Astrocyte of the hippocampus (primary cell): ENCODE measurements around the gene MOG.

ENCODE experiments used
- DNase-seq: peaks from one replicate; pipeline ENCODE4 v3.0.0; 2011; ENCODE audit warnings: low read depth, low spot score

Gene MOG

DNA sequence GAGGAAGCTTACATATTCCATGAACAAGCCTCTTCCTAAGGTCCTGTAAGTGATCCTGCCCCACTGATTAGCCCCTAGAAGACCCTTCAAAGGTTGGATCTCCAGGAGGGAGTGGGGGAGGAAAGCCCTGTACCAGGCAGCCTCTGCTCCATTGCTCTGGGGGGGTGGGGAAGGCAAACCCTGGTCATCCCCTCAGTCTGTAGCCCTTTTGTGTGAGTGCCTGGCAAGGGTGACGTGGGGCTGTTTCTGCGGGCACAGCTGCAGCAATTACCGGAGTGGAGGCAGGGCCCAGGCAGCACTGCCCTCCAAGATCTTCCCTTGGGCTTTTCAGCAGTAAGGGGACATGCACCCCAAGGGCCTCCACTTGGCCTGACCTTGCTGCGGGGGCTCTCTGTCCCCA, at the start of gene MOG:
MOG (plus strand) TSS at position 295 of the 400 bp plus-strand sequence. CDS start 118 bp downstream, outside the sequence.
- no peak for DNase-seq

DNA sequence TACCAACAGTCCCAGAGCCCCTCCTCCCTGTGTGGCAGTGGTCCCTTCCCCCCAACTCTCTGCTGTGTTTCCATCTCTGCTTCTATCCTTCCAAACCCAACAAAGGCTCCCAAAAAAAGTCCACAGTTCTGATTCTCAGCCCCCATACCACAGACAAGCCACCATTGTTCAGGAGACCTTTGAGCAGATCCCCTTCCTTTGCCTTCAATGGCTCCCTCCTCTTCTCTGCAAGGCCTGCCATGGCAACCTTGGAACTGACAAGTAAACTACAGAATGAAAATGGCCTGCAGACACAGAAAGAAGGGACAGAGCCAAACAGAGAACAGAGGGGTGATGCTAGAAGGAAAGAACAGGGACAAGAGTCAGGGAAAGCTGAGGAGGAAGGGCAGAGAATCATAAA, 48.8 kb upstream of the MOG start:
- no peak for DNase-seq

DNA sequence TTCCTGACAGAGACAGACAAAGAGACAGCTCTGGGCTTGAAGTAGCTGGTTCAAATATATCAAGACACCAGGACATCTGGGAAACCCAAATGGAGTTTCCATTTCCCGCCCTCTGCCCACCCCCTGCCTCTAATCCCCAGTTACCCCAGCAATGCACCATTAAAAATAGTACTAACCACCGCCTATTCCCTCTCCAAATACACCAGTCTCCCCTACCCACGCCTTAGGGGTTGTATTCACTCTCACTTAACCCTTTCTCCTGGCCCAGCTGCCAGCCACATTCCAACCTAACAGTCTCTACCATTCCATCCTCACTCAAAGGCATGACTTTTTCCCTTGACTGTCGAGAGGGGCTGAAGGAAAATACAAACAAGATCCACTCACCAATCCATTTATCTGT, 46.4 kb upstream of the MOG start:
- DNase-seq = no peak

DNA sequence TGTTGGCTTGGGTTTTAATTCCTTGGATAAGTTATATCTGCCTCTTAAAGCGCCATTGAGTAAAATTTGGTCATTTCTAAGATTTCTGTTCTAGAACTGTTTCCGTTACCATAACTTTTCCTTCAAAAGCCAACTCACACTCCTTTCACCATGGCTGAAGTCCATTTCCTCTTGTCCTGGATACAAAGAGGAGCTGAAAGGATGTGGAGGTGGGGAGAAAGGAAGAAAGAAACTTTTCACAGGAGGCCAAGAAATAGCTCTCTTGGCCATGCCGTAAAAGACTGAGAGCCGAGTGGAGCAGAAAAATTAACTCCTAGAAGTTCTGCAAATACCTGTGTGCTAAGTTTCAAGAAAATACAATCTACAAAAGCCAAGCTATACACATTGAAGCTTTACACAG, 45.5 kb upstream of the MOG start:
- no peak for DNase-seq

DNA sequence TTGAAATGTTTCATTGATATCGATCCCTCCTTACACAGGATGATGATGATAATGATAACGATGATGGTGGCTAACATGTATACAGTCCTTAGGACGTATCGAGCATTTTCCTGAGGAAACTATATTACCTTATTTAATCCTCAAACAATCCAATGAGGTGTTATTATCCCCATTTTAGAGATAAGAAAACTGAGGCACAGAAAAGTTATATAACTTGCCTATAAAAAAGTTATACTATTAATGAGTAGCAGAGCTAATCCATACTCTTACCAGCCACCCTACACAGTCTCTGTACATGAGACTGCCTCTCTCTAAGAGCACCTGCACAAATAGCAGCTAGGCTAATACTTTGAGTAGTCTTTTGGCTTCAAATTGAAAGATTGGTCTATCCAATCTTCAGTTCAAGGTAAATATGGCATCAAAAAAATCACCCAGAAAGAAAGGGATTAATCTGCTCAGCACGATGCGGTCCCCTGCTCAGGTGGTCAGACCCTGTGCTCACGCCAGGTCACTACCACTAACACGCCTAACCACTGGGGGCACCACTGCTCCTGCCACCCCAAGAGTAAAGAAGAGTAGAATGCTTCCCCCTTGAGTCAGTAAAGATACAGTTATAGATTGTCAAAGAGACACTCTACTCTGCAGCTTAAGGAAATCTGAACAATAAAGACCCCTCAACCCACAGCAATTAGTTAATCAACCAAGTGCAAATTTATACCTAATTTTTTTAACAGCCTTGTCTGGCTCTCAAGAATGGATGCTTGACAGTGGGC, 38.9 kb upstream of the MOG start:
- DNase-seq = no peak

DNA sequence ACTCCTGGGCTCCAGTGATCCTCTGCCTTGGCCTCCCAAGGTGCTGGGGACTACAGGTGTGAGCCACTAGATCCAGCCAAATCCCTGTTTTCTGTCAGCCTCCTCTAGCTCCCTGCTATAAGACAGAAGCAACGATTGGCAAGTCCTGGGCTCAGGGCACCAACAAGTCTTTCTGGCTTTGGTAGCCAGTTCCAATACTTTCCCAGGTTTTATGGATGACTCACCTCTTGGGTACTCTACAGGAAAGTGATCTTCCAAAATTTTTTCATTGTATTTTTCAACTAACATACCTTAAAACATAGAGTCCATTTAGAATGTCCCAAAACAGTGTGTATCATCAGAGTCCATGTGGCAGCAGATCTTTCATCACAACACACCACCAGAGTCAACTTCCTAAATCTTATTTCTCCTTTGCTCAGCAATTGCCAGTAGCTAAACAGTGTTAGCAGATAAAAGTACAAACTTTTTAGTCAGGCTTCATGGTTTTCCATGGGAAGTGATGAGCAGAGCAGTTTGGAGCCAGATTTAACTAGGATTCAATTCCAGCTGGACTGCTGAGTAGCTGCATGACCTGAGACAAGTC, 37.2 kb upstream of the MOG start:
- no peak for DNase-seq

DNA sequence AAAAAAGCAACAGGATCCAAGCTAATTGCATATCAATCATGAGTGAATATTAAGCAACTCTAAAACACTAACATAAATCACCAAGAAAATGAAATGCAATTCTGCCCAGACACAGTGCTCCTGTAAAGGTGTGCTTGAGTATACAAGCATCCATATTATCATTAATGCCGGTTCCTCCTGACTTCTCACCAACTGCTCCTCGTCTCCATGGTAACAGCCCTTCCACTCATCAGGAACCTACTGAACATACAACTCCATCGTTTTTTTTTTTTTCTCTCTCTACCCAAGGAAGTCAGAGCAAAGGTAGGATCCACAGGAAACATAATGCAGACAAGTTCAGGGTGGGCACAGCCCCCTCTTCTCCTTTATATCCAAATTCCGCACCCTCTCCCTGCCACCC, 36.3 kb upstream of the MOG start:
- no peak for DNase-seq

DNA sequence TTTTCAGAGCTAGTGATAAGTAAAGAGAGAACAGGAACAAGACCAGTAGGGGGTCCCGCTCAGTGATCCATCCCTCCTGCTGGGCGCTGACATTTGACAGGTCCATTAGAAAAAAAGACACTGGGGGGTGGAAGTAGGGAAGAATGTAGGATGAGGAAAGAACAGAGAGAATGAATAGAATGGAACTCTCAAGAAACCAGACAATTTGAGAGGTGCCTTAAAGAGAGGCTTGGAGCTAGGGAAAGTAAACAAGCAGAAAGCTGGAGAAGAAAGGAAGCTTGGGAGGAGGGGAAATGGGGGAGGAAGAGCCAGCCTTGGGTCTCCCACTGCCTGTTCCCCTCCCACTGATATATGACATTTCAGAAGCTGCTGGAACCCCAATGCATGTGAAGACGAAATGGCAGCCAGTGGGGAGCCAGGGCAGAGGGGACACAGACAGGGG, 32.4 kb upstream of the MOG start:
- no peak for DNase-seq

DNA sequence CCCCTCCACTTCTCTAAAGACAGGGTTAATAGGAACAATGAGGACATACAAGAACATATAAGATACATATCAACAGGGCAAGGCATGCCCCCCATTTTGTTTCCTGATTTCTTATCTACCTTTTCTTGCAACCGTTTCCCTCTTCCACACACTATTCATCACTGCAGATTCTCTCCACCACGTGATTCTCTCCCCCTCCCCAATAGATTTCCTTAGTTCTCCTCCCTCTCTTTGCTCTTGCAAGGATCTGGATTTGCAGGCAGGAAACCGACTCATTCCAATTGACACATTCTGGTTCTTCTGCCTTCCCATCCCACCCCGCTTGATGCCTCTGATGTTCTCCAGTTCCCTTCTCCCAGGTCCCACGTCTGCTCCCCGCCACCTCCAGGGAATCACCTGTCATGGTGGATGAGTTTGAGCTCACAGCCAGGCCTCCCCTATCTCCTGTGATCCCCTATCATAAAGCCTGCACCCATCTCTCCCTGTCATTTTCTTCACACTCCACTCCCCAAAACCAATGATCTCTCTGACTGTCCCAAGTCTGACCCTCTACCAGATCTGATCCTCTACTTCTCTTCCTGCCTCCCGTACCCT, 31.5 kb upstream of the MOG start:
- no peak for DNase-seq

DNA sequence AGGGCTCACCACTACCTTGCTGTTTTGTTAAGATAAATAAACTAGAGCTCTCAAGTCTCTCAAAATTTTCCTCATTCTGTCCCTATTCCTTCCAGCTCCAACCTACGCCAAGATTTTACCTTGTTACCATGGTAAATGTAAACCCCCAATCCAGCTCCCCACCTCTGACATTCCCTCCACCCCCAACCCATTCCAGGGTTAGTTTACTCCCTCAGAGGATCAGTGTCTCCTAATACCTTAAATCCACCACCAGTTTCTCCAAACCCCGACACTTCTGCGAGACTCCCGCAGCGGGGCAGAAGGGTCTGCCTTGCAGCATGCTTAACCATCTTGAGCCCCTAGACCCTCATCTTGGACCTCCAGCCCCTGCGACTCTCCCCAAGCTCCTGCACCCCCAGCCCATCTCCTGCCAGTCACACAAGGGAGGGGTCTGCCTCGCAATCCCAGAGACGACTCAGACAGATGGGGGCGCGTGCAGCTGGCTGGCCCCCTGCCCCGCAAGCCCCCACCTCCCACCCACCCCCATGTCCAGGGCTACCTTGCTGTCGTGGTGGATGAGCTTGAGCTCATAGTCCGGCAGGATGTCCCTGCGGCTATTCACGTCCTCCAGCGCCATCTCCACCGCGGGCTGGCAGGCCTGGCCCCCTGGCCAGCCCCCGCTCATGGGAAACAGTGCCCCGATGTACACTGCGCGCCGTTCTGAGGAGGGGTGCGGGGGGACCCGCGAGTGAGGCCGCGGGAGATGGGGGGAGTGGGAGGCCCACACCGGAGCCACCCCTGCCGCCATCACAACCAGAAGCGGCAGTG, 29.7 kb upstream of the MOG start:
- peak; percentile 38 for DNase-seq

DNA sequence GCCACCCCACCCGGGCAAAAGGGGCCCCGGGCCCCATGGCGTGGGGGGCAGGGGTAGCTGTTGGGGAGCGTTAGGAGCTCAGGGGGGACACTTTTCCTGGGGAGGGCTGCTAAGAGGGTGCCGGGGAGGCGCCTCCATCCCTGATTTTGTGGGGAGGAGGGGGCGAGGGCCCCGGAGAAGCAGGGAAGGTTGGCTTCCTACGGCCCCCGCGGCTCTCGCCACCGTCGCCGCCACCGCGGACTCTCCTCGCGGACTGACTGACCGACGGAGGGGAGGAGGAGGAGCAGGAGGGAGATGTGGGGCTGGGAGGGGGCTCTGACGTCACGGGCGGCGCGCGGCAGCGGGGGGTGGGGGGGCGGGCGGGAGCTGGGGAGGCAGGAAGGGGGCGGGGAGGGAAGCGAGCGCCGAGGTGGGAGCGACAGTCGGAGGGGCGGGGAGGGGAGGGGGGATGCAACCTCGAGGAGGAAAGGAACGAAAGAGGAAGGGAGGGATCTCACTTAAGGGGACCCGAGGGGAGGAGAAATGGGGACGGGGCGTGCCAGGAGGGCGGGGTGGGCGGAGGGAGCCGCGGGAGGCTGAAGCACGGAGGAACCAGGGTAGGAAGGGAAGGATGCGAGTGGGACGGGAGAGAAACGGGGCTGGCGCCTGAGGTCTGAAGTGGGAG, 29.0 kb upstream of the MOG start:
- peak; percentile 90 for DNase-seq

DNA sequence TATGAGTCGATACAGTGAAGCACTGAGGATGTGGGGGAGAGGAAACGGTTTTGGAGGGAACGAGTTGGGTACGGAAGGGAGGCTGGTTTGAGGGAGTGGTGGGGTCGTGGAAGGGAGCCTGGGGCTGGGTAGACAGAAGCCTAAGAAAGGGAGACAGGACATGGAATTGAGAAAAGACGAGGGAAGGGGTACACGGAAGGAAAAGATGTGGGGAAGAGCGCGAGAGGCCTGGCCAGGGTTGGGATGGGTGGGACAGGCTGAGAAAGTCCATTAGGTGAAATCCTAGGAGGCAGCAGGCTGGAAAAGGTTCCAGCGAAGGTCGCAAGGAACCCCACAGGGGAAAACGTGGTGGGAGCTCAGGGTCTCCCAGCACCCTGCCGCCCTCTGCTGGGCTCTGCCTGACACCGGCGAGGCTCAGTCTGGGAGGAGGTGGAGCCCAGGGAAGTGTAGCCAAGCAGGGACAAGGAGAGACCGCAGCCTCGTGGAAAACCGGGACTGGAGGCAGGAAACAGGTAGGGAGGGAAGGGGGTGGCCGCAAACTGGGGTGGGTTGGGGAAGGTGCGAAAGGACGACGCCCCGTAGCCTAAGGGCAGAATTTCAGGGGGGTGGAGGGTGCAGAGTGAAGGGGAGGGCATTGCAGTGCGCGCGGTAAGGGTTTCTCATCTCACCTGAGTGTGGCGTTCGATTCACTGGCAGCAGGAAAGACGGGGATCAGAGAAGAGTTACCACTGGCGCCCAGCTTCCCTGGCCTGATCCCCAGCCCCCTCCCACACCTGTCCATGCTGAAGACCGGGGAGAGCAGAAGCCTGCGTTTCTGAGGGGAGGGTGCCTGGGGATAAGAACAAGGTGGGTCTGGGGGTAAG, 28.2 kb upstream of the MOG start:
- peak; percentile 92 for DNase-seq

DNA sequence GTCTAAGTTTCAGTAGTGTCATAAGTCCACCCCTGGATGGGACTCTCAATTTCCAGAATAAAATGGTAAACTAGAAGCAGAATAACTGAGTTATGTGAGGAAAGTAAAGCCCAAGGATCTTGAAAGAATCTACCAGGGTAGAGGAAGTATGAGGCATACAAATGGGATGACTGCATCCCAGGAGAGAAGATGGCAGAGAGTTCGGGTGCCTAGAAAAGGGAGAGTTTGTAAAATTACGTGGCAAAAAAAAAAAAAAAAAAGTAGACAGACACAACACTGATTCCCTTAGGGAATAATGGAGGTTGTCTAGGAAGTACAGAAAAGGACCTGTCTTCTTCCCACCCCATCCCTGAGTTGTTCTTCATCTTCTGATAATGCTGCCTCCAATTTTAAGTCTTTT, 27.3 kb upstream of the MOG start:
- no peak for DNase-seq

DNA sequence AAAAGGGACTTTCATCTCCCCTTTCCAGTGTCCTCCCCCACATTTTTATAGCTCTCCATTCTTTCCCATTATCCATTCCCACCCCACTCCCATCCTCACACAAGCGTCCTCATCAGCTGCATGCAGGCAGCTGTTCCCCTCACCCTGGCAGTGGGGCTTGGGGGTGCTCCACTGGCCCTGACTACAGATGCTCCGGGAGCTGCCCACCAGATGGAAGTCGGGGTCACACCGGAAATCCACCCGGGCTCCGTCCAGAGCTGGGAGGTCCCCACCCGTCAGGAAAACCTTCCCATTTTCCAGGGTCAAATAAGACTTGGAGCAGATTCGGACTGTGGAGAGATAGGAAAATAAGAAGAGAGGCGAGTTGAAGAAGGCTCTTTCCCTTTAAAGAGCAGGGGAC, 26.6 kb upstream of the MOG start:
- no peak for DNase-seq

DNA sequence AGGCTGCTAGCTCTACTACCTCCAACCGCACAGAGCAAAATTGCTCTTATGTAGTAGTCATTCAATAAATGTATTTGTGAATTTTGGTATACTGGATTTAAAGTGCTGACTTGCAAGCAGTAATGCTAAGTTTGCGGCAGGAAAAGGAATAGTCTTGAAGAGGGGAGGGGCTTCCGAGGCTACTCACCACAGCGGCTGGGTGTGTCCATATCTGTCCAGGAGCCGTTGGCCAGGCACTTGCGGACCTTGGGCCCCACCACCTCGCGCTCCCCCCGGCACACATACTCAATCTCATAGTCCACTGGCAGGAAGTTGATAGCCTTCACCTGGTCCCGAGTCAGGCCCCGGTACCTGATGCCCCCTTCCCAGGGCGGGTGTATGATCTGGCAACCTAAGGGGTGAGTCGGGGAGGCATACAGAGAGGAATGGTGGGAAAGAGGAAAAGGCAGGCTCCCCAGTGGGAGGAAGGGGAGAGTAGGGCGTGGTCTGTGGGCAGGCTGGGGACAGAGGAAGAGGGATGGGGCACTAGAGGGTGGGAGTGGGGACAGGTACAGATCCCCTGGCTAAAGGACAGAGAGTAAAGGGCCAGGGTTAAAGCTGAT, 25.6 kb upstream of the MOG start:
- no peak for DNase-seq

DNA sequence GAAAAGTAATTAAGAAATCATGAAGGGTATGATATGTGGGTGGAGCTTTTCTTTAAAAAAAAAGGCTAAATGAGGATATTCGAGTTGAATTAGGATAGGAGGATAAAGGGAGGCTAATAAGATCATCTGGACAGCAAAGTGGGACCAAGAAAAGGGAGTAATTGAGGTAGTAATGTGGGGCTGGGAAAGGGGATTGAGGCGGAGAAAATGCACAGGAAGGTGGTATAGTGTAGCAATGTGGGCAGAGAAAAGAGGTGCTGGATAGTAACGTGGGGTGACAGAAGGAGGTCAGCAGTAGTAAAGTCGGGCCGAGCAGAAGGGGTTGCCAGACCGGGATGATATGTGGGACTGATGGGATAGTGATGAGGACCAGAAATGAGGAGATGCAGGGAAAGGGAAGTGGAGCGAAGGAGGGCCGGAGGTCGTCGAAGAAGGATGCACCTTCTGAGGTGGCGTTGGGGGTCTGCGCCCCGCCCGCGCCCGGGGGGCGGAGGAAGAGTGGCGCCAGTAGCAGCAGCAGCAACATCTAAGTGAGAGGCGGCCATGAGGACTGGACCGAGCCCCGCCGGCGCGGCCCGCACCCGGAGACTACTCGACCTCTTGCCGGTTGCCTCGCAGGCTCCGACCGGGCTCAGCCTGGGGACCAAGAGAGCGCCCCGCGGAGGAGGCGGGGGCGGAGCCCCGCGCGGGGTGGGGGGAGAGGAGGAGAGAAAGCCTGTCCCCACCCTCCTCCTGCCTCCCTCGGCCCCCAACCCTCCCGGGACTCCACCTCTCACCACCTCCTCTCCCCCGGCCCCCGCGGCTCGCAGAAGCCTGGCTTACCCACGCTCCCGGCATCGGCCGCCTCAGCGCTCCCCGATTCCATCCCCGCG, 24.8 kb upstream of the MOG start:
- peak; percentile 80 for DNase-seq

DNA sequence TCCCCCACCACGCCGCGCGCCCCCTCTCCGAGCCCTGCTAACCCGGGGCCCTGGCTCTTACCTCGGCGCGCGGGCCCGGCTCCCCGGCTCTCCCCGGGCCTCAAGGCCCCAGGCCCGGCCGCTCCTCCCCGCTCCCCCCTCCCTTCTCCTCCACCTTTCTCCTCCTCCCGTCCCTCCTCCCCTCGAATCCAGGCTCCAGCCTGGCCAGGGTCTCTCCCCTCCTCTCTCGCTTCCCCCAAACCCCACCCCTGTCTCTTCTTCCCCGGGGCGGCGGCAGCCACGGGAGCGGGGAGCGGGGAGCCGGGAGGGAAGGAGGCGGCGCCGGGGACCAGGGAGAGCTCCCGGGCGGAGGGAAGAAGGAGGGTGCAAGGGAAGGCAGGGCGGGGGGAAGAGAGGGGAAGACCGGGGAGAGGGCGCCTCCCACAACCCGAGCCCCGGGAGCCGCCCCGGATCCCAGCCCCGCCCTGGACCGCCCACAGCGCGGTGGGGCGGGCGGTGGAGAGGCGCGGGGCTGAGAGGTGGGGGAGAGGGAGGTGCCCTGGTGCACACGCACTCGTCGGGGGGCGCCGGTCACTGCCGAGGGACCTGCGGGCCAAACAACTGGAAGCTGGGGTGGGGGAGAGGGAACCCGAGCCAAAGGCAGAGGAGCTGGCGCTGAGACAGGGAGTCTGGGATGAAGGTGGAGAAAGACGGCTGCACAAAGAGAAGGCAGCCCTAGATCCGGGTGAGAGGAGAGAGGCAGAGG, 23.9 kb upstream of the MOG start, which contains the start of gene GABBR1:
GABBR1 (minus strand) TSS at position 395 of the 745 bp plus-strand sequence. CDS start 798 bp downstream, outside the sequence.
- peak; percentile 96 for DNase-seq

DNA sequence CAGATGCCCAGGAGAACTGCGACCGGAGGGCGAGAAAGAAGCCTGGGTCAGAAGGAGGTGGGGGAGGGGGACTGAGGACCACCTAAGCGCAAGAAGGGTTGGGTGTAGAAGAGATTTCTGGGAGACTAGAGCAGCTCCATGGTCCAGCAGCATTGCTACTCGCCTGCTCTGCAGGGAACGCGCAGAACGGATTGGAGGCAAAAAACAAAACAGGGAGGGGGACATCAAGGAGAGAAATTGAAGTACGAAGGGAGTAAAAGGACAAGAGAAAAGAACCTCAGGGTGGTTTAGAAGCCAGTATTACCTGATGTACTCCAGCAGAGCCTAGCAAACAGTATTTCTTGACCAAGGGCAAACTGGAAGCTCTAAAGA, 23.4 kb upstream of the MOG start:
- DNase-seq = no peak

DNA sequence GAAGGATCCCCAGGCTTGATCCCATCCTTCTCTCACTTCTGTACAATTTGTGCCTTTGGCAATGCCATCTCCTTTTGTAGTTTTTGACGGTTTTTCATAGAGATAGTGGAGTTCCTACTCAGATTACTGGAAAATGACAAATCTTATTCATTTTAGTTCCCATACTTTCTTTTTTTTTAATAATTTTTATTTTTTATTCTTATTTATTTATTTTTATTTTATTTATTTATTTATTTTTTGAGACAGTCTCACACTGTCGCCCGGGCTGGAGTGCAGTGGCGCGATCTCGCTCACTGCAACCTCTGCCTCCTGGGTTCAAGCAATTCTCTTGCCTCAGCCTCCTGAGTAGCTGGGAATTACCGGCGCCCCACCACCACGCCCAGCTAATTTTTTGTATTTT, 19.6 kb upstream of the MOG start:
- DNase-seq = no peak
